PC-3 (cell line): ENCODE measurements around the gene SAMD5. TPM values are rescaled to one million over a fixed set of nuclear protein-coding genes. Genes with fewer than 3 reads are reported as not detected.

Source experiments
- ATAC-seq: fragments of 200-7000 bp; cut with Tn5 transposase; 2 replicates; pipeline ENCODE4 v1.9.1; 2020; ENCODE audit warnings: mild to moderate bottlenecking, moderate library complexity
- BruUV-seq: library from RNA; stranded (reverse); fragments of 400-500 nt; replicated peaks from 2 replicates; lab custom pipeline; 2021; lab: Mats Ljungman, UMichigan
- CTCF ChIA-PET: fragments of 300-600 bp; sonication (Branson Sonifier 250); formaldehyde crosslinking; loops from one replicate; lab custom pipeline; 2022; ENCODE audit warnings: antibody characterized with exemption; lab: Charles Lee
- POLR2A ChIA-PET: fragments of 300-600 bp; sonication (Branson Sonifier 250); formaldehyde crosslinking; loops from one replicate; lab custom pipeline; 2022; ENCODE audit warnings: antibody characterized with exemption; ENCODE audit not compliant: unreplicated experiment; lab: Charles Lee
- DNase-seq: peaks from one replicate; pipeline ENCODE4 v3.0.0-alpha.2; 2015
- H2AFZ ChIP-seq: fragments of 300-600 bp; sonication (generic); 2 replicates; pipeline ENCODE4 v1.6.0; 2016; ENCODE audit warnings: antibody characterized with exemption, low read length
- H3F3A ChIP-seq: fragments of 300-600 bp; sonication (generic); one replicate; pipeline ENCODE4 v1.6.0; 2017; ENCODE audit warnings: antibody characterized with exemption, low read length, control low read depth, mild to moderate bottlenecking; ENCODE audit not compliant: unreplicated experiment
- H3K27ac ChIP-seq: fragments of 300-600 bp; sonication (generic); 2 replicates; pipeline ENCODE4 v1.5.1; 2016; ENCODE audit warnings: mild to moderate bottlenecking, low read length
- H3K27me3 ChIP-seq: fragments of 300-600 bp; sonication (generic); 2 replicates; pipeline ENCODE4 v1.6.1; 2016; ENCODE audit warnings: low read length, mixed read lengths
- H3K36me3 ChIP-seq: fragments of 300-600 bp; sonication (generic); 2 replicates; pipeline ENCODE4 v1.6.1; 2016; ENCODE audit warnings: low read depth, mixed run types, low read length, mixed read lengths
- H3K4me1 ChIP-seq: fragments of 300-600 bp; sonication (generic); 2 replicates; pipeline ENCODE4 v1.5.1; 2016; ENCODE audit warnings: low read length; ENCODE audit not compliant: insufficient read depth
- H3K4me2 ChIP-seq: fragments of 300-600 bp; sonication (generic); 2 replicates; pipeline ENCODE4 v1.6.0; 2016; ENCODE audit warnings: low read length
- H3K4me3 ChIP-seq: fragments of 300-600 bp; sonication (generic); 2 replicates; pipeline ENCODE4 v1.5.1; 2016; ENCODE audit warnings: mild to moderate bottlenecking, low read length, mixed read lengths
- H3K79me2 ChIP-seq: fragments of 300-600 bp; sonication (generic); 2 replicates; pipeline ENCODE4 v1.6.1; 2017; ENCODE audit warnings: low read length, mixed read lengths
- H3K9ac ChIP-seq: fragments of 300-600 bp; sonication (generic); 2 replicates; pipeline ENCODE4 v1.6.0; 2016; ENCODE audit warnings: mild to moderate bottlenecking, low read length
- H3K9me2 ChIP-seq: fragments of 300-600 bp; sonication (generic); replicated peaks from 2 replicates; pipeline ENCODE4 v1.6.1; 2016; ENCODE audit warnings: mixed run types, low read length, mixed read lengths
- H3K9me3 ChIP-seq: fragments of 300-600 bp; sonication (generic); 2 replicates; pipeline ENCODE4 v1.6.1; 2016; ENCODE audit warnings: low read length, mixed read lengths
- H4K20me1 ChIP-seq: fragments of 300-600 bp; sonication (generic); 2 replicates; pipeline ENCODE4 v1.6.1; 2016; ENCODE audit warnings: low read length, mixed read lengths
- CTCF ChIP-seq: fragments of 300-600 bp; sonication (generic); conservative IDR thresholded peaks from 2 replicates; pipeline ENCODE4 v1.5.1; 2017; ENCODE audit warnings: antibody characterized with exemption, low read depth, mild to moderate bottlenecking, low read length
- EZH2 ChIP-seq: fragments of 300-600 bp; sonication (generic); IDR thresholded peaks from one replicate; pipeline ENCODE4 v1.6.1; 2017; ENCODE audit warnings: antibody characterized with exemption, mild to moderate bottlenecking, low read length; ENCODE audit not compliant: unreplicated experiment
- EZH2phosphoT487 ChIP-seq: fragments of 300-600 bp; sonication (generic); IDR thresholded peaks from 2 replicates; pipeline ENCODE4 v1.6.1; 2018; ENCODE audit warnings: mild to moderate bottlenecking, antibody characterized with exemption, low read length, borderline replicate concordance
- intact Hi-C: fragments of 100-400 bp; cut with micrococcal nuclease; formaldehyde crosslinking; loops from 2 replicates; pipeline ENCODE4 v1.9.0; 2023
- total RNA-seq: library from RNA; depleted of rRNA; stranded (reverse); fragments of >200 nt; gene quantifications from 2 replicates; pipeline ENCODE4 v1.2.3, GENCODE V29; 2014

The SAMD5 gene
- total RNA-seq, 1 experiment from 2014 or later: 1.8 TPM

- no peaks in the 10 kb centered on the region for H3K4me1 ChIP-seq
- H3F3A ChIP-seq: no peaks in the 10 kb centered on the region
- no peaks in the 10 kb centered on the region for H3K79me2 ChIP-seq
- intact Hi-C loops: no loop called here
- no peaks in the 10 kb centered on the region for H3K36me3 ChIP-seq
- H3K9ac ChIP-seq: no peak overlapping the region
- no peak overlapping the region for H3K27ac ChIP-seq
- no peaks in the 10 kb centered on the region for H3K9me2 ChIP-seq
- BruUV-seq: no TSS peak
- H3K9me3 ChIP-seq: no peaks in the 10 kb centered on the region
- TF ChIP-seq EZH2 (no peak), CTCF (no peak), EZH2phosphoT487 (no peak)
- H3K27me3 ChIP-seq: no peaks in the 10 kb centered on the region
- ChIA-PET CTCF (no interaction called here), POLR2A (interaction anchor here (0.7 kb wide), 1 partner anchor 15 kb away, joined by 4 read pairs; no protein-coding TSS in a partner anchor)
- no peak for ATAC-seq
- DNase-seq: no peak
- no peak overlapping the region for H2AFZ ChIP-seq
- no peaks in the 10 kb centered on the region for H4K20me1 ChIP-seq
- H3K4me2 ChIP-seq: no peak overlapping the region
- no peak overlapping the region for H3K4me3 ChIP-seq
Observed at GRCh38 chr6:147618457-147618856, 110.0 kb downstream of the SAMD5 start.

- H3K36me3 ChIP-seq: no peaks in the 10 kb centered on the region
- H3K4me2 ChIP-seq: no peak overlapping the region
- no peaks in the 10 kb centered on the region for H3F3A ChIP-seq
- no peak overlapping the region for H3K9ac ChIP-seq
- H3K9me3 ChIP-seq: no peaks in the 10 kb centered on the region
- no peaks in the 10 kb centered on the region for H4K20me1 ChIP-seq
- CTCF ChIA-PET: no interaction called here
- no peak for DNase-seq
- POLR2A ChIA-PET: interaction anchor here (0.7 kb wide), 1 partner anchor 16 kb away, joined by 4 read pairs; no protein-coding TSS in a partner anchor
- no peak for ATAC-seq
- no peaks in the 10 kb centered on the region for H3K9me2 ChIP-seq
- H3K4me3 ChIP-seq: no peak overlapping the region
- no peaks in the 10 kb centered on the region for H3K4me1 ChIP-seq
- H3K79me2 ChIP-seq: no peaks in the 10 kb centered on the region
- TF ChIP-seq CTCF (no peak), EZH2 (no peak), EZH2phosphoT487 (no peak)
- BruUV-seq: no TSS peak
- H2AFZ ChIP-seq: no peak overlapping the region
- H3K27ac ChIP-seq: no peak overlapping the region
- no peaks in the 10 kb centered on the region for H3K27me3 ChIP-seq
- intact Hi-C loops: no loop called here
Observed at GRCh38 chr6:147618927-147619326, 110.4 kb downstream of the SAMD5 start.
